Adrenal gland (tissue), 5 donors: Measurements from ENCODE around the gene URM1.

Experiments used
- CTCF ChIP-seq, 6 experiments: fragments of 450-650 bp in 4 of 6; fragments of 200-600 bp in 2 of 6; sonication (generic) in 1 of 6; IDR thresholded peaks; 1 replicate in 5 of 6; 2 replicates in 1 of 6; pipeline versions ENCODE4 v1.5.1 to v1.8.0; 2016 to 2021; ENCODE audit warnings: antibody characterized with exemption in 6 of 6, mild to moderate bottlenecking in 2 of 6, moderate library complexity in 1 of 6
- POLR2A ChIP-seq, 2 donors: fragments of 450-650 bp; IDR thresholded peaks; one replicate each; pipeline ENCODE4 v1.6.1; 2017; ENCODE audit warnings: antibody characterized with exemption in 2 of 2, mild to moderate bottlenecking in 2 of 2, moderate library complexity in 1 of 2
- donor health status: DM: no; HTN: no; CAD: no.

- TF ChIP-seq POLR2A (IDR thresholded peaks at IDR 0.05) (no peak), CTCF (IDR thresholded peaks at IDR 0.05) (no peak)
These were observed 20.8 kb downstream of the URM1 start for GRCh38 chr9:128391956-128392301.
